Hematopoietic multipotent progenitor cell treated with erythropoietin and hydrocortisone succinate and interleukin-3 and kit ligand, for 15 days (in vitro differentiated cells): Measurements from ENCODE around the gene PCID2.

Source experiments
- DNase-seq: peaks from one replicate; pipeline ENCODE4 v3.0.0-alpha.2; 2015; ENCODE audit warnings: low spot score

The PCID2 gene

DNA sequence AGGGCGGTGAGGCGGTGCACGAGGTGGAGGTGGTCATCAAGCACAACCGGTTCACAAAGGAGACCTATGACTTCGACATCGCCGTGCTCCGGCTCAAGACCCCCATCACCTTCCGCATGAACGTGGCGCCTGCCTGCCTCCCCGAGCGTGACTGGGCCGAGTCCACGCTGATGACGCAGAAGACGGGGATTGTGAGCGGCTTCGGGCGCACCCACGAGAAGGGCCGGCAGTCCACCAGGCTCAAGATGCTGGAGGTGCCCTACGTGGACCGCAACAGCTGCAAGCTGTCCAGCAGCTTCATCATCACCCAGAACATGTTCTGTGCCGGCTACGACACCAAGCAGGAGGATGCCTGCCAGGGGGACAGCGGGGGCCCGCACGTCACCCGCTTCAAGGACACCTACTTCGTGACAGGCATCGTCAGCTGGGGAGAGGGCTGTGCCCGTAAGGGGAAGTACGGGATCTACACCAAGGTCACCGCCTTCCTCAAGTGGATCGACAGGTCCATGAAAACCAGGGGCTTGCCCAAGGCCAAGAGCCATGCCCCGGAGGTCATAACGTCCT lies 59.4 kb downstream of the PCID2 start:
- no peak for DNase-seq

DNA sequence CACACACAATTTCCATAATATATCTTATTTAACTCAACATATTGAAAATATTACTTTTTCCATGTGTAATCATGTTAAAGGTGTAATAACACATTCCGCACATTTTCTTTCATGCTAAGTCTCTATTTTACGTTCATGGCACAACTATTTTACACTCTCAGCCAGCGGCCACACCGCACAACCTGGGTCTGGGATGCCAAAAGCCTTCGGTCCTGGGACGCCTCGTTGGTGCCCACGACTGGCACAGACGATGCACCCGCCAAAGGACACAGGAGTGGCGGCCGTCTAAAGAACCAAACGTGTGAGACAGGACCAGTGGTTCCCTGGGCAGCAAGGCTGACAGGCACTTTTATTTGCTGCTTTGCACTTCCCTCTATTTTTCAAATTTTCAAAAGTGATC lies 60.1 kb downstream of the PCID2 start:
- DNase-seq = no peak

DNA sequence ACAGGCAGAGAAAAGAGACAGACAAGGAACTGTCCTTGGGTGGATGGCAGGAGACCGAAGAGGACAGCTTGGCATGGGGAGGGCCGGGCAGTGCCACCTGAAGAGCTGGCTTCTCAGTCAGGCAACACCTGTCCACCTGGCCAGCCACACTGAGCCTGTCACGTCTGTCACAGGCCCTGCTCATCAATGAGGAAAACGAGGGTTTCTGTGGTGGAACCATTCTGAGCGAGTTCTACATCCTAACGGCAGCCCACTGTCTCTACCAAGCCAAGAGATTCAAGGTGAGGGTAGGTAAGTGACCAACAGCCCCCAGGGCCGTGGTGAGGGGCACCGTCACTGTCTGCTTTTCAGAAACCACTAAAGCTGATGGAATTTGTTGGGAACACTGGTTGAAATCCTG lies 61.3 kb downstream of the PCID2 start:
- DNase-seq = no peak

DNA sequence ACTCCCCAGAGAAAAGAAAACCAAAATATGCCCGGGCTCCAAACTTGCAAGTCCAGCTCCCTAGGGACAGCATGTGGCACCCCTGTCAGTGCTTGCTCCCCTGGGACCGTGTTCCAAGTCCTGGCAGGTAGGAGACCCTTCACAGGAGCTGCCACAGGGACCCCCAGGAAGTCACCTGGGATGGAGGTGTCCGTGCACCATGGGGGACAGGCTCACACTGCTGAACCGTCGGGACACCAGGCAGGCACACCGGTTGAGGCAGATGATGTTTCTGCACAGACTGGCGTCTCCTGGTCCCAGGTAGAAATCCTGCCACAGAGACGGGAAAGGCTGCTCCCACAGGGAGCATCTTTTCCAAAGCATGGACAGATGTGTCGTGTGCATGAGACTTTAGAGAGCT lies 61.7 kb downstream of the PCID2 start:
- no peak for DNase-seq

DNA sequence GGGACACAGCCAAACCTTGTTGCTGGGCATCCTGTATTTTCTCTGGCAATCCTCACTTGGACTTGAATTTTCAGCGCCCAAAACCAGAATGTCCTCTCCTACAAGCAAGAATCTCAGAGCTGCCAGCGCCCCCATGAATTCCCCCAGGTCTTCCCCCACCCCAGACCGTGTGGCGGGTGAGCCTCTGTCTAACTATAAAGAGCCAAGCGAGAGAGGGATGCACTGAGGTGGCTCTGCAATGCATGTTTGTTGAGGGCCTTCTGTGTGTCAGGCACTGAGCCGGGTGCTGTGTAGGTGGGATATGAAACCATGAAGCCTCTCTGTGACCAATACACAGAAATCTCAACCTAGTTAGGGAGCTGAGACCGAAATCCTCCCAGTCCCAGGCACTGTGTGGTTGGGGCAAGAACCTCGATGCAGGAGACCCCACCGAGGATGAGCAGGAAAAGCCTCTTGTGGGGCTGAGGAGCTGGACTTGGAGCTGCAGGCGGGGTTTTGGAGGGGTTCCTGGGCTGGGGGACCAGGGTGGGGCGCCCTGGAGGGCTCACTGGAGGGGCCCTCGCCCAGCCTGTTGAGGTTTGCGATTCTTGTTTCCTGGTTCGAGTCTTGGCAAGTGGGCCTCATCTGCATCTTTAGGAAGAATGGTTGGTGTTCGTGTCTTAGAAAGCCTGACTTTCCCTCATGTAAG lies 62.4 kb downstream of the PCID2 start:
- DNase-seq = no peak

DNA sequence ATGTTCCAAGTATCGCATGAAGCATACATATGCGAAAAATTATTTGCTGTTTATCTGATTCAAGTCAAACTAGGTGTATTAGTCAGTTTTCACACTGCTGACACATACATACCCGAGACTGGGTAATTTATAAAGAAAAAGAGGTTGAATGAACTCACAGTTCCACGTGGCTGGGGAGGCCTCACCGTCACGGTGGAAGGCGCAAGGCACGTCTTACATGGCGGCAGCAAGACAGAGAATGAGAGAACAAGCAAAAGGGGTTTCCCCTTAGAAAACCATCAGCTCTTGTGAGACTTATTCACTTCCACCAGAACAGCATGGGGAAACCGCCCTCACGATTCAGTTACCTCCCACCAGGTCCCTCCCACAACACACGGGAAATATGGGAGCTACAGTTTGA lies 63.0 kb downstream of the PCID2 start:
- DNase-seq = no peak

DNA sequence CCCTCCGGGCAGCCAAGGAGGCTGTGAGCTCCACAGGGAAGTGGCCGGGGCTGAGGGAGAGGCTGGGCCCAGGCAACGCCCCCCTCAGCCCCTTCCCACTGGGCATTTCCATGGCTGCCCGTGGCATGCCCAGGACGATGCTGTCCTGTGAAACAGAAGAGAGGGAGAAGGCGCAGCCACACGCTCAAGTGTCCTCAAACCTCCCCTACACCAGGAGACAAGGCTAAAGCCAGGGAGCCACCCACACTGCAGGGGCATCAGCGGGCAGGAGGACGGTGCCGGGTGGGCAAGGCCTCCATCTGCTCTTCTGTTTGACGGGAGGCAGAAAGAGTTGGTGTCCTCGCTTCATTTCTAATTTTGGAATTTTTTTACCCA lies 64.2 kb downstream of the PCID2 start:
- no peak for DNase-seq

GRCh38 chr13:113143466-113144254 lies 64.8 kb downstream of the PCID2 start:
- DNase-seq = no peak

GRCh38 chr13:113142876-113143275 lies 65.6 kb downstream of the PCID2 start:
- no peak for DNase-seq

DNA sequence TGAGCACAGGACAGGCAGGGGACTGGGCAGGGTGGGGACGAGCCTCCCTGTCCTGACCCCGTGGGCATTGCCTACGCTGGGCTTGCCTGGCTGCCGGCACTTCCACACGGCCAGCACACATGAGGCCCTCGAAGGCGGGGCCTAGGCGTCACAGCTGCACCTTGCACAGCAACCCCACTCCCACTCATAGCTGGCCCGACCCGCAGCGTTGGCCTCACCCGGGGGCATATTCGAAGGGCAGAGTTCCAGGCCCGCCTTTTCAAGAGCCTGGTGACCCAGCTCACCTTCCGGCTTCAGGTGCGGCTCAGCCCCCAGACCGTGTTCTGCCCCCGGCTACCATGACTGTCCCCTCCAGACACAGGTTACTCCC lies 66.9 kb downstream of the PCID2 start:
- no peak for DNase-seq

DNA sequence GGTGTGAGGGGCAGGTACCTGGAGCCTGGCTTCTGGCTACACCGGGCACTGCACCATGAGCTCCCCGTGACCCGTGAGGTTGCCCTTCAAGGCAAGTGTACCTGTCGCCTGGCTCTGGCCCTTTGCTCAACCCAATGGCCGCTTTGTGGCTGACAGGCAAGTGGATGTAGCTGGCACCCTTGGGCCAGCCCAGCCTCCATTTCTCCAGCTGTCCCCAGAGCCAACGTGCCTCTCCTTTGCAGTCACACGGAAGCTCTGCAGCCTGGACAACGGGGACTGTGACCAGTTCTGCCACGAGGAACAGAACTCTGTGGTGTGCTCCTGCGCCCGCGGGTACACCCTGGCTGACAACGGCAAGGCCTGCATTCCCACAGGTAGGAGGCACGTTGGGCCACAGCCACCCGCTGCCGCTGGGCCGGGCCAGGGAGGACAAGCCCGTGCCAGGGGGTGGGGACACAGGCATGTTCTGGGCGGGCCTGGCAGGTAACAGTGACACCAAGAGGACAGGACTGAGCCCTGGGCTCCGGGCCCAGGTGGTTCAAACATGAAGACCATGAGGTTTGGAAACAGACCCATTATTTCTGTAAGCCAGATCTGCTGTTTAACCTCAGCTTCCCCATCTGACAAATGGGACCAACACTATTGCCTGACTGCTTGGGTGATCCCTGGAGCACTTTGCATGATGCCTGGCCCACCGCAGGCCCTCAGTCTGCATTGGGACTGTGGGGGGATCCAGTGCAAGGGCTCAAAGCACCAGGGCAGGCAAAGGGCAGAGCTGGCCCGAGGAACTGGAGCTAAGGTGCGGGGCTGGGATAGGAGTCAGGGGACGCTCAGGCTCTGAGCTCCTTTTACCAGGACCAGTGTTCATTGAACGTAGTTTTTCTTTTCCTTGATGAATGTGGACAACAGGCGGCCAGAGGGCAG lies 67.5 kb downstream of the PCID2 start:
- no peak for DNase-seq

GRCh38 chr13:113139577-113139976 lies 68.9 kb downstream of the PCID2 start:
- DNase-seq = no peak

GRCh38 chr13:113138792-113139551 lies 69.5 kb downstream of the PCID2 start:
- no peak for DNase-seq

- DNase-seq = no peak
These were observed 70.7 kb downstream of the PCID2 start for GRCh38 chr13:113137691-113138298.

GRCh38 chr13:113135281-113135760 lies 73.1 kb downstream of the PCID2 start:
- DNase-seq = no peak

DNA sequence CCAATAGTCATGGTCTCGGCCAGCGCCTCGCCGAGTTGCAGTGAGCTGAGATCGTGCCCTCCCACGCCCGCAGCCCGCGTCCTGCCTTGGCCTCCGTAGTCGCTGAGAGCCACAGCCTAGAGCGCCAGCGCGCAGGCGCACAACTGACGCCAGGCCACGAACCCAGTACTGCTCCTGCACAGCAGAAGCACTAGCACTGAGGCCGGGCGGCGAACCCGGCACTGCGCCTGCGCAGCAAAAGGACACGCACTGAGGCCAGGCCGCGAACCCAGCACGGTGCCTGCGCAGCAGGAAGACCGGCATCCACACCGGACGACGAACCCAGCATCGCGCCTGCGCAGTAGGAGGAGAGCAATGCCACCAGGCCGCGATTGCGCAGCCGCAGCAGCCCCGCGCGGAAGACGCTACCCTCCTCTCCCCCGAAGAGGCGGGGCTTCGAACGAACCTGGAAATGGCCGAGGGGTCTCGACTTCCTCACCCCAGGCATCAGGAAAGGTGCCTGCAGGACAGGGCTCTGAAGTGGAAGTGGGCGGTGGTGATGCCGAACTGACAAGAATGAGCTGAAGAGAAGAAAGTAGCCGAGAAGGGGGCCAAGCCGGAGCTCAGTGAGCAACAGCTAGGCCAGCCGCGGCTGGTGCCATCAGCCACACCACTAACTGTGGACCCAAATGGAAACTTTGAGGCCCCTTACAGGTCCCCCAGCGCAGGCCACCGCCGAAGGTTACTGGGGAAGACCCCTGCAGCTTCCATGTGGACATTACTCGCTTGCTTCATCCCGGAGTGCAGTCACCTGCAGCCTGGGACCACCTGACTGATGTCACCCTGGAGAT lies 78.3 kb downstream of the PCID2 start:
- no peak for DNase-seq

- DNase-seq = no peak
These were observed 79.0 kb downstream of the PCID2 start for GRCh38 chr13:113129480-113129879.
